T-helper 22 cell (primary cell): ENCODE data around the gene ETV3L.
"Not testable (repeated sequence)": the region's sequence is repeated elsewhere in the genome, so short reads cannot be mapped to it uniquely, and the experiment has no call there.

Experiments used
- DNase-seq: peaks from one replicate; pipeline ENCODE4 v3.0.0-alpha.2; 2020; ENCODE audit warnings: low read depth

ETV3L gene

GRCh38 chr1:157077394-157077793 lies 22.2 kb downstream of the ETV3L start:
- DNase-seq = no peak

- no peak for DNase-seq
These were observed 25.5 kb downstream of the ETV3L start for GRCh38 chr1:157073944-157074685.

GRCh38 chr1:157069601-157070000 lies 30.0 kb downstream of the ETV3L start:
- DNase-seq = no peak

GRCh38 chr1:157059241-157059640 lies 40.4 kb downstream of the ETV3L start:
- DNase-seq = not testable (repeated sequence)

GRCh38 chr1:157056269-157056668 lies 43.3 kb downstream of the ETV3L start:
- no peak for DNase-seq

GRCh38 chr1:157055729-157056128 lies 43.9 kb downstream of the ETV3L start:
- DNase-seq = not testable (repeated sequence)

- no peak for DNase-seq
These were observed 48.8 kb downstream of the ETV3L start for GRCh38 chr1:157050836-157051235.

- DNase-seq = no peak
These were observed 52.6 kb downstream of the ETV3L start for GRCh38 chr1:157047062-157047410.

- no peak for DNase-seq
These were observed 54.1 kb downstream of the ETV3L start, which contains the start of gene ARHGEF11 for GRCh38 chr1:157045250-157046218. Gene ARHGEF11, minus strand, starts transcription at chr1:157045742. Its CDS starts 1,412 bp downstream, at chr1:157044330.

- no peak for DNase-seq
These were observed 55.3 kb downstream of the ETV3L start for GRCh38 chr1:157044326-157044725.

- DNase-seq = no peak
These were observed 55.9 kb downstream of the ETV3L start for GRCh38 chr1:157043685-157044084.

- DNase-seq = no peak
These were observed 56.8 kb downstream of the ETV3L start for GRCh38 chr1:157042846-157043245.
